ENCODE data around the gene RHBDF2.
"Not testable (repeated sequence)": the region's sequence is repeated elsewhere in the genome, so short reads cannot be mapped to it uniquely, and the experiment has no call there.

Gene RHBDF2

DNA sequence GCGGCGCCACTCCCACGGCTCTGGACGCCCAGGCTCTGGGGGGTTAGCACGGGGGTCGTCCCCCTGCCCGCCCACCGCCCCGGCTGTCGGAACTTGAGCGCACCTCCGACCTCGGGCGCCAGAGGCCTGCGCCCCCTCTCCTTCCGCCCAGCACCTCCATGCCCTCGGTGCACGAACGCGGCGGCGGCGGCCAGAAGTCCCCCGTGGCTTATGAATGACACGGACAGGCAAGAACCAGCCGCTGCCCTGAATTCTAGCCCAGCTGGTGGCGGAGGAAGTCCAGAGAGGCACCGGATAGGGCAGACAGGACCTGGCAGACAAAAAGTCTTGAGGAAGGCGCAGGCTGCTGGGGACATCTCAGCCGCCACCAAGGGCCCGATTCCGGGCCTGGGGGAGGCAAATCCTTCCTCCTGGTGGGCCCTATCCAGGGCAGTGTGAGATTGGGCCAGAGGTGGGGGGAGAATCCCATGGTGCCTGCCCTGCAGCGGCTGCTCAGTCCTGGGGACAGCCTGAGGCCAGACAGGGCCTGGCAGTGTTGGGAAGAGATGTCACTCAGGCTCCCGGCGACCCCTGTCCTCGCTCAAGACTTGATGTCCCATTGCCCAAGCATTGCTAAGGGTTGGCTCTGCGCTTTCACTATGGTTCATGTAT is 37.2 kb upstream of the RHBDF2 start:
- DNase-seq: no peak

DNA sequence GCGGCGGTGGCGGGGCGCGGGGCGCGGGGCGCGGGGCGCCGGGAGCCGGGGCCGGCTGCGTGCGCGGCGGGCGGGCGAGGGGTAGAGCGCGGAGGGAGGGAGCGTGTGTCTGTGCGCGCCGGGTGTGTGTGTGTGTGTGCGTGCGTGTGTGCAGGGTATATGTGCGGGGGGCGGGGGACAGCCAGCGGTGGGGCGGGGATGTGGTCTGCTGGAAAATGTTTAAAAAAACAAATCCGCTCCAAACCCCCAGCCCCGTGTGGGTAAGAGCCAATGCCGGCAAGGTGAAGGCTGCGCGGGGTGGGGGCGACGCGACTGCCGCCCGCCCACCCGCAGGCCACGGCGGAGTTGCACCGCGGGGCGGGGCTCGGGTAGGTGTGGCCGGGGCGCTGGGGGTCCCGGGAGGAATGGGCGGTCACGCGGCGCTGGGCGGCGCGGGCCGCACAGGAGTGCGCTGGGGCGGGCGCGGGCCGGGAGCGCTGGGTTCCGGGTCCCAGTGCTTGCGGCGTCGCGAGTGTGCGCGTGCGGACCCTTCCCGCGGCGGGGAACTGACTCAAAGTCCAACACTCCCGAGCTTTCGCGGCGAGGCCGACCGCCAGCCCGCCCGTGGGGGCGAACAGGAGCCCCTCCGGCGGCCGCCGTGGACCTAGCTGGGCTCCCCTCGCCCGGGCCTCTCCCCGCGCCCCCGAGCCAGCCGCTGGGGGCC is 36.5 kb upstream of the RHBDF2 start, which contains the start of gene CYGB:
CYGB (minus strand) TSS at position 132 of the 703 bp plus-strand sequence. CDS start 167 bp downstream, outside the sequence.
- DNase-seq: no peak

DNA sequence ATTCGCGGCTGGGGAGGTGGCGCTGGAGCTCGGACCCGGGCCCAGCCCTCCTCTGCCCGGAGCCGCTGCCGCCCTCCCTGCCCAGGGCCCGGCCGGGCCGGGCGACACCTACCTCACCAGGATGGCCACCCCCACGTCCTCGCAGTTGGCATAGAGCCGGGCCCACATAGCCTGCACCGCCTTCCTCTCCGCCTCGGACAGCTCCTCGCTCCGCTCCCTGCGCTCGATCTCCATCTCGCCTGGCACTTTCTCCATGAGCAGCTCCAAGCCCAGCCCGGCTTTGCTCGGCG is 36.0 kb upstream of the RHBDF2 start:
- DNase-seq: no peak

DNA sequence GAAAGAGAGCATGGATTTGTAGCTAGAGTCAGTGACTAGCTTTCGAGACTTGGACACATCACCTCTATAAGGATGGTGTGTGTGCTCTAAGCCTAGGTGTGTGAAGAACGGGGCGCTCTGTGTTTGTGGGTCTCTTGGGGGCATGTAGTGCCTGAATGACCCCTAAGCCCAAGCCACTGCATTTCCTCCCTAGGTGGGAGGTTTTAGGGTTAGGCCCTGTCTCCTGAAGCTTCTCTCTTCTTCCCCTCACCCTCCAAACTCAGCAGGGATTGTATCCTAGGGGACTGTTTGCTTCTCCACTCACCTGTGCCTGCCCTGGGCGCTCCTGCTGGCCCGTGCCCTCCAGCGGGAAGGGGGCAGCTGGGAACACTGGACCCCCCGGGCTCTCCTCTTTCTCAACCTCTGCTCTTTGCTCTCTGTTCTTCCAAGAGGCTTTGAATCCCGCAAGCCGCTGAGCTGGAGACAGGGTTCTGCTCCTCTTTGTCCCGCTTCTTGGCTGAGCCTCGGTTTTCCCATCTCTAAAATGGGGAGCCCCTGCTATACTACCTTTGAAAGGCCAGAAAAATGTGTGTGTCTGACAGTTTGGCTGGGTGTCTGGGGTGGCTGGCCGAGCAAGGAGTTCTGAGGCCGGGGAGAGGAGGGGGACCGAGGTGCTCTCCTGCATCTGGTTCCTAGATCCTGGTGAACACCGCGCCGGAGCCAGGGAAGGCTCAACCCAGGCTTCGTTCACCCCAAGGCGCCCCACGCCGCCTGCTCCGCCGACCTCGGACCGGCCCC is 35.5 kb upstream of the RHBDF2 start:
- no peak for DNase-seq

DNA sequence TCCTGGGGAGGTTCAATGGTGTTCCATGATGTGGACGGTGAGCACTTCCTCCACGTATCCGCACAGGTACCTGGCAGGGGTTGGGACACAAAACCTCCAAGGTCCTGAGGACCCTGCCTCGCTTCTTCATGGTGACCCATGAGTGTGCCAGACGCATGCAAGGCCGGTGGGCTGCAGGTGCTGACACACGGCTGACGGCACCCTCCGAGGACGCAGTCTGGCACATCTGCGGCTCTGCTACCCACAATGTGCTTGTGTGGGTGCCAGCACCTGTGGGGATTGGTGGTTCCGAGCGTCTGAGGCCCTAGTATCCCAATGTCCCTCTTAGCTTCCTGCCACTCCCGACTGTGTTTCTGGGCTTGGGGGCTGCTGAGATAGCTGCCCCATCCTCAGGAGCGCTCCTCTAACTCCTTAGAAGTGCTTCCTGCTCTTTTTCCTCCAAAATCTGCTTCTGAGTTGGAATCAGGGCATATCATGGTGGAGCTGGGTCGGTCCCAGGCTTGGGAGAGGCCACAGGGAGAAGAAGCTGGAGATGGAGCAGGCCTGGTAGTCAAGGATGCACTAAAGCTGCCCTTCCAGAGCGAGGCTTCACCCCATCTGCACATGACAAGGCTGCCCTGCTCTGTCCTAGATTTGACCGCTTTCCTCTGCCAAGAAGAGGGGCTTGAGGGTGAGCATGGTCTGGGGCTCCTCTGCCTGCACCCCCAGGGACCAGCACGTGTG is 34.7 kb upstream of the RHBDF2 start:
- no peak for DNase-seq

DNA sequence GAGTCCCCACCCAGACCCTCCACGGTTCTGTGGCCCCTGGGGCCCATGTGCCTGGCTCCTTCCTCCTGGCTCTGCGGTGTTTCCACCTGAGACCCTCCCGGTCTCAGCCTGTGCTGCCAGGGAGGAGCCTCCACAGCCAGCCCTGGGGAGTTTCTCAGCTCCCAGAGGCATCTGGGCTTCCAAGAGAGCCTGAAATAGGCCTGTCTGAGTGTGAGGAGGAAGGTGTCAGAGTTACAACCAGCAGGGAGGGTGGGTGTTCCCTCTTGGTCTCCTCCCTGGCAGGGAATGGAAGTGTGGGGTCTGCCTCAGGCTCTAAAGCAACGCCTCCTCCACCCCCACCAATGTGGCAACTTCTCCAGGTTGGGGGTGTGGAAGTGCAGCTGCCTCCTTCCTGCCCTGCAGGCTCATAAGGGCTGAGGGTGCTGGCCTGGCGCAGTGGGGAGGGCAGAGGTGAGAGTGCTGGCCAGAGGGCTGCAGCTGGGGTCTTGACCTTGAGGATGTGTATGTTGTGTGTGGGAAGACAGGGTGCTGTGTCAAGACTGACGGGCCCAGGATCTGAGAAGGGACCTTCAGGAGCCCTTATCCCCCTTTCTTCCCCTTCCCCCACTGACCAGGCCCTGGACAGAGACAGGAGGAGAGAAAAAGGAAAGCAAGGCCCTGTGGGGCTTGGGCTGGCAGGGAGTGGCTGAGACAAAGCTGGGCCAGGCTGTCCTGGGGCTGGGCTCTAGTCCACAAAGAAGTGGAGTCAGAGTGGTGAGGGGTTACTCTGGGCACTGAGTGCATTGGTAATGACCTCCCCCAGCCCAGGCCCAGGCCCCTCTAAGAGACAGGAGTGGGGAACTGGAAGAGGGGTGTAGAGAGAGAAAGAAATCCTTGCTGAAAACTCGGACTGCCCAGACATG is 33.9 kb upstream of the RHBDF2 start:
- no peak for DNase-seq

DNA sequence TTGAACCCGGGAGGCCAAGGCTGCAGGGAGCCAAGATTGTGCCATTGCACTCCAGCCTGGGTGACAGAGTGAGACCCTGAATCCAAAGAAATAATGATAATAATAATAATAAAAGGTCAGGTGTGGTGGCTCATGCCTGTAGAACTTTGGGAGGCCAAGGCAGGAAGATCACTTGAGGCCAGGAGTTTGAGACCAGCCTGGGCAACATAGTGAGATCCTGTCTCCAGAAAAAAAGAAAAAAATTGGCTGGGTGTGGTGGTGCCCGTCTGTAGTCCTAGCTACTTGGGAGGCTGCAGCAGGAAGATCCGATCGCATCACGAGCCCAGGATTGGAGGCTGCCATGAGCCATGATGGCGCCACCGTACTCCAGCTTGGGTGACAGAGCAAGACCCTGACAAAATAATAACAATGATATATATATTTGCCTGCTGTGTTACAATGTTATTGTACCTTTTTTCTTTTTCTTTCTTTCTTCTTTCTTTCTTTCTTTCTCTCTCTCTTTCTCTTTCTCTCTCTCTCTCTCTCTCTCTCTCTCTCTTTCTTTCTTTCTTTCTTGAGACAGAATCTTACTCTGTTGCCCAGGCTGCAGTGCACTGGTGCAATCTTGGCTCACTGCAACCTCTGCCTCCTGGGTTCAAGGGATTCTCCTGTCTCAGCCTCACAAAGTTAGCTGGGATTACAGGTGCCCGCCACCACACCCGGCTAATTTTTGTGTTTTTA is 32.6 kb upstream of the RHBDF2 start:
- DNase-seq: not testable (repeated sequence)

DNA sequence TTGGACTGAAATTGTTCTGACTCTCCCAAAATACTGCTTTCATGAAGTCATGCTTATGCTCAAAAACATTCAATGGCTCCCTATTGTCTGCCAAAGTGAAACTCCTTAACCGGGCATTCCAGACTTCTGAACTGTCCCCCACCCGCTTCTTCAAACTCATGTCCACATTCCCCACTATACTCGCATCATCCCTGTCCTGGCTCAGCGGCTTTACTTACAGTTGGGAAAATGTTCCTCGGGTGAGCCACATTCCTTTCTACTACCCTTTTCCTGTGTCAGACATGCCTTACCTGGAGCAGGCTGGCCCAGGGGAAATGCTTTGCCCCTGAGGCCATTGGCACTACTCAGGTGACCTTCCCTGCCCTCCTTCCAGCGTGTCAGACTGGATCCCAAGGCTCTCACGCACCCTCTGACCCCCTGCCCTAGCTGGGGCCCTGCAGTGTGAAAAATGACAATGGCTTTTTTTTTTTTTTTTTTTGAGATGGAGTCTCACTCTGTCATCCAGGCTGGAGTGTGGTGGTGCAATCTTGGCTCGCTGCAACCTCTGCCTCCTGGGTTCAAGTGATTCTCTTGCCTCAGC is 30.9 kb upstream of the RHBDF2 start:
- no peak for DNase-seq

DNA sequence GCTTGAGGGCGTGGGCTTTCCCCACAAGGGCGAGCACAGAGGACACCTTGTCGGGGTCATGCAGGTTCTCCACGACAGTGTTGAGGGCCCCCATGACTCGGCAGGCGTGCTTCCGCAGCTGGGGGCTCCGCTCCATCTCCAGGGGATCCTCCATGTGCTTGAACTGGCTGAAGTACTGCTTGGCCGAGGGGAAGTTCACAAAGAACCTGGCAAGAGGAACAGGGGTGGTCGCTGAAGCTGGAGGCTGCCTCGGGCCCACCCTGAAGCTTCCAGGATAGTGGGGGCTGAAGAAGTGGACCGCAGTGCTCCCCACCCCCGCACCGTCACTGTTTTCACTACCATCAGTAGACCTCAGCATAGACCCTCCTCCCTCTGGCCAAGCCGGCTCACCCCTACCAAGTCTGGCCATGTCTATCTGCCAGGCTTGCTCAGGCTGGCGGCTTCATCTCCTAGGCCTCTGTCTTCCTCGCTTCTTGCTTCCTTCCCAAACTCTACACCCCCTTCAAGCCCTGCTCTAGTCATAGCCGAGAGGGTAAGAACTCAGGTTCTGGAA is 30.3 kb upstream of the RHBDF2 start:
- no peak for DNase-seq

DNA sequence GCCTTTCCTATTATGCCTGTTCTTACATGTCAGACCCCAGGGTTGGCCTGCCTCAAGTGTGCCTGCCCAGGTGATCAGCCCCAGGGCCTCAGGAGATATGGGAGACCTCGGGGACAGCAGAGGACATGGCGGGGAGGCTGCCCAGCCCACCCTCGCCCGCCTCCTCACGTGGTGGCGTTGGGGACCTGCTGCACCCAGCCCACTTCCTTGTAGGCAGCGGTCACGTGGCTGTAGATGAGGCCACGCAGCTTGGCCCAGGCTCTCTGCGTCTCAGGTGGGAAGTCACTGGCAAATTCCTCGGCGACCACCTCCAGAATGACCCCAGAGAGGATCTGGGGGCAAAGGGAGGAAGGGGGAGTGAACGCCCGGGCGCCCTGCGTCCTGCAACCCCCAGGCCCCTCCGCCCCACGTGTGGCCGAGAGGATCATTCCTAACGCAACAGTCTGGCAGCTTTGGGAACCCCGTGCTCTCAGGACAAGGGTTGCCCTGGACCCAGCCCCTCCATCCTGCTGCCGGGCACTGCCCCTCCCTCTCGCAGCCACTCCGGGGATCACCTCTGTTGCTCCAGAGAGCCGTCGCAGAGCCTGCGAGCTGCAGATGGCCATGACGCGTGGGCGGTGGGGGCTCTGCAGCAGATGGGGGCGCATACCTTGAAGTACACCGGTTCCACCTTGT is 29.7 kb upstream of the RHBDF2 start:
- DNase-seq: no peak

DNA sequence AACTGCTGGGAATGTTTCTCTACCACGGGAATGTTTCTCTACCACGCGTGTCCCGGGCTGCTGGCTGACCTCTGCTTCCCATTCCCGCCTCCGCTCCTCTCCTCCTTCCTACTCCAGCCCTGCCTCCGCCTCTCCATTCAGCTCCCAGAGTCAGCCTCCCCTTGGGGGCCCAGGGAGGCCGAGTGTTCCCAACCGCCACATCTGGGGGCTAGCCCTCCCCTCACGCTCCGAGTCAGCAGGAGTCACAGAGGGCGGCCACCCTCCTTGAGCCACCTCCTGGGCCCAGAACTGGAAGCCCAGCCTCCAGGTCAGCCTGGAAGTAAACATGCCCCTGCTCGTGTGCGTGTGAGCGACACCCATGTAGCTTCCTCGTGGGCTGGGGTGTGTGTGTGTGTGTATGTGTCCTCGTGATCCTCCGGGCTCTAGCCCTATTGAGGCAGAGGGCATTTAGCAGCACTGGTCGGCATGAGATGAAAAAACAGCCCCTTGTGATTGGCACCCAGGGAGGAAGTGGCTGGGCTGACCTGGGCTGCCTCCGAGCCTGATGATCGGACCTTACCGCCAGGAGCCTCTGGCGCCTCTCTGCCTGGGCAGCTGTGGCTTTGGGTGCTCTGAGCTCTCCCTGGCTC is 29.0 kb upstream of the RHBDF2 start:
- no peak for DNase-seq

DNA sequence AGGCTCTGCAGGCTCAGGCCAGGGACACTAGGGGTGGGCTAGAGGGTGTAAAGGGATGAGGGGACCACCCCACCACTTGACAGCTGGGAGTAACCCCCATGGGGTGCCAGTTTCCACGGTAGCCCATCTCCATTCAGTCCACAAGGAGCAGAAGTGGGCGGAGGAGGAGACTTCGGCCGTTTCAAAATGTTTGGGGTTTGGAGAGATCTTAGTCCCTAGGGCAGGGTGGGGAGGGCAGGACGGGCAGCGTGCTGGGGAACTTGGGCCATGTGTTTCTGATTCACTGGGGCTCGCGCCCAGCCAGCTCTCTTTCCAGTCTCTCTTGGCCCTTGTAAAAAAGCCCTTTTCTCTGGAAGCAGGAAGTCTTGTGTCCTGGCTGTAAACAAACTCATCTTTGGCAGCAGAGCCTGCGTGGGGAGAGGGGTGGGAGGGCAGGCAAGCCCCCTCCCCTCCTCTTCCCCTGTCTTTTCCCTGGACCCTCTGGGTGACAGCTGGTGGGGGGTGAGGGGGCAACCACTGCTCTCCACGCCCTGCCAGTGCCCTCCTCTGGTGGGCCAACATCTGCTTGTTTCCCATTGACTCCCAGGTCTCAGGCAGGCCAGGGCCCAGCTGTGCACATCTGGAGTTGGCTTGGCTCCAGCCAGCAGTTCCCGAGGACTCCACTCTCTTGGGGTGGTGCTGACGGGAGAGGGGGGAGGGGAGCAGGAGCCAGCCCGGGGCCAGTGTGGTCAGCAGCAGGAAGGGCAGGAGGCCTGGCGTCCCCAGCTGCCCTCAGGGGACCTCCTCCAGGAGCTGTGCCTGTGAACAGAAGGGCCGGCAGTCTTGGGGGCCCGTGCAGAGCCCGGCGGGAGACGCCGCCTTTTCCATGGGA is 28.2 kb upstream of the RHBDF2 start:
- DNase-seq: no peak

DNA sequence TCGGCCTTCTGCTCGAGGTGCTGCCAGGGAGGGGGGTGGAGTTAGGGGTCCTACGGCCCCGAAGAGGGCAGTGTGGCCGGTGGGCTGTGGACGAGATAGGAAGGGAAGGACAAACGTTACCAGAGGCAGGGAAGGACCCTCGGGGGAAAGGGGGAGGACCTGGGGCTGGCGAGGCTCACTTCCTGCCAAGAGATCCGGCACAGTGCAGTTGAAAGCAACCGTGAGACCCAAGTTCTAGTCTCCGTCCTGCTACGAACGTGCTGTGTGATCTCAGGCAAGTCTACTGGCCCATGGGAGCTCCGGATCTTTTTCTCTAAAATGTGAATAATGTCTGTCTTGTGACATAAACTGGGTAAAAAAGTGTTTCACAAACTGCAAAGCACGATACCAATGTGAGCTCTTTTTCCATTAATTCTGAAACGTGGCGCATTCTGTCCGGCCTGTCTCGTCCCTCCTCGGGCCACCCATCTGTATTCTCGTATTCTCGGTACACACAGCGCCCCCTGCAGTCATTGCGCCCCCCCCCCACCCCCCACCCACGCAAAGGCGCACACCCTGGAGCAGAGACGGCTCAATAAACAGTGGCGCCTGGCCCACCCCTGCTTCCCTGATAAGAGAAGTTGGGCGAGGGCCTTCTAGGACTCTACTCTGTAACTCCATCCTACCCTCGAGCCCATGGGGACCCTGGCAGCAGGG is 27.5 kb upstream of the RHBDF2 start:
- DNase-seq: no peak

DNA sequence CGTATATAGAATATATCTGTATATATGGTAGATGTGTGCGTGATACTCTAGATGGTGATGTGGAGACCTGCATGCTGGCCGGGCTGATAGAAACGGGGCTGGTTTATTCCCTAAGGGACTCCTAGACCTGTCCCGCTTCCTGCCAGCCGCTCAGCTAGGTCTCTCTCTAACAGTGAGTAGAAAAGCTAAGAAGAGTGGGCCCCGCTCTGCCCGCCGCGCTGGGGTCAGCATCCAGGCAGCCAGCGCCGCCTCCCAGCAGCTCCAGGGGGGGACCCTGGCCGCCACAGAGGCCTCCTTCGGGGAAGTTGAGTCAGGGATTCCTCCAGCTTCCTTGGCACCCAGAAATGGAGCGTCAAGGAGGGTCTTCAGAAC is 26.9 kb upstream of the RHBDF2 start:
- DNase-seq: no peak

DNA sequence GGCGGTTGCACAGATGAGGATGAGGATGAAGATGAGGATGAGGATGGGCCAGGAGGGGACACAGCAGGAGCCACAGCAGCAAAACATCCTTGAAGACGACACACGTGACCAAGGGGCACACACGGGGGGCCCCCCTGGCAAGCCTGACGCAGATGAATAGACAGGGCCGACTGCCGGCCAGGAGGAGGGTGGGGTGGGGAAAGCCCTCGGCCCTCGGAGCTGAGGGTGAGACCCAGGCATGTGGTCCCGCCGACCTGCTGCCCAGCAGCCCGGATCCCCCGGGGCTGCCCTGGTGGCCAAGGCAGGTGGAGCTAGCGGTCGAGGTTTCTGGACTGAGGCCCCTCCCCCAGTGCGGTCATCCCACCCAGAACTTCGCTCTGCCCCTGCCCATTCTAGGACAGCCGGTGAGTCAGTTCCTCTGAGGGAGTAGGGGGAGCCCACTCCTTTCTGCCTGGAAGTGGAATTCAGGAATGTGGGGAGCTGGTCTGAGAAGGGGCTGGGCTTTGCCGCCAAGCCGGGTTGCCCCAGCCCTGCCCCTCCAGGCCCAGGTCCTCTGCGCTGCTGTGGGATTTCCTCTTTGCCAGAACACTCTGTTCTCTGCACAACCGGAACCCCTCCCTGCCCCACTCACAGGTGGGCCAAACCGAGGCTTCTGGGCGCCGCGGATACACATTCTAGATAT is 26.3 kb upstream of the RHBDF2 start:
- DNase-seq: no peak

DNA sequence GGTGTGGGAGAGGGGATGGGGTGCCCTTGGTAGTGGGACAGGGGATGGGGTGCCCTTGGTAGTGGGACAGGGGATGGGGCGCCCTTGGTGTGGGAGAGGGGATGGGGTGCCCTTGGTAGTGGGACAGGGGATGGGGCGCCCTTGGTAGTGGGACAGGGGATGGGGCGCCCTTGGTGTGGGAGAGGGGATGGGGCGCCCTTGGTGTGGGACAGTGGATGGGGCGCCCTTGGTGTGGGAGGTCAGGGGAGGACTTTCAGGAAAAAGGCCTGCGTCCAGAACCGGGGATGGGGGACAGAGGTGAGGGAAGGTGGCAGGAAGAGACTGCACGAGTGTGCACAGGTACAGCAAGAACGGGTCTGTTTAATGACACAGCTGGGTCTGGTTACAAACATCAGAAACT is 25.8 kb upstream of the RHBDF2 start:
- not testable (repeated sequence) for DNase-seq

DNA sequence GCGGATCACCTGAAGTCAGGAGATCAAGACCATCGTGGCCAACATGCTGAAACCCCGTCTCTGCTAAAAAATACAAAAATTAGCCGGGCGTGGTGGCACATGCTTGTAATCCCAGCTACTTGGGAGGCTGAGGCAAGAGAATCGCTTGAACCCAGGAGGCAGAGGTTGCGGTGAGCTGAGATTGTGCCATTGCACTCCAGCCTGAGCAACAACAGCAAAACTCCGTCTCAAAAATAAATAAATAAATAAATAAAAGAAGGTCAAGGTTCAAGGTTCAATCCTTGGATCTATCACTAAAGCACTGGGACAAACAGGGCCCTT is 24.2 kb upstream of the RHBDF2 start:
- DNase-seq: not testable (repeated sequence)

All from activated gamma-delta T cell (primary cell).